K562 (cell line): ENCODE results near the gene CCDC88C. TPM values are rescaled to one million over a fixed set of nuclear protein-coding genes. Genes with fewer than 3 reads are reported as not detected.

ENCODE experiments used
- ATAC-seq: fragments of 200-7000 bp; cut with Tn5 transposase; 3 replicates; pipeline ENCODE4 v1.9.1; 2020; ENCODE audit warnings: moderate library complexity
- BruUV-seq: library from RNA; stranded (reverse); fragments of 400-500 nt; replicated peaks from 2 replicates; lab custom pipeline; 2021; lab: Mats Ljungman, UMichigan
- CTCF ChIA-PET: fragments of 300-600 bp; formaldehyde crosslinking; extraction: SDS; loops from one replicate; lab custom pipeline; 2021; ENCODE audit warnings: low intra/inter-chr PET ratio; lab: Yijun Ruan, JAX
- POLR2A ChIA-PET: fragments of 300-600, 350-650 bp; sonication (Branson Sonifier 250); formaldehyde crosslinking; extraction: SDS; loops from one replicate; lab custom pipeline; 2021; ENCODE audit warnings: antibody characterized with exemption, inconsistent platforms; lab: Yijun Ruan, JAX
- DNase-seq, 4 experiments: peaks; one replicate each; pipeline versions ENCODE4 v3.0.0 to v3.0.0-alpha.2; 2011 to 2018; ENCODE audit warnings: low spot score in 3 of 4, mixed read lengths in 3 of 4; ENCODE audit errors: extremely low read depth in 1 of 4
- FAIRE-seq: peaks from 2 replicates; lab custom pipeline; 2011; peaks lifted over from hg19 to GRCh38; lab: Jason Lieb, UNC
- H2AFZ ChIP-seq: 2 replicates; pipeline ENCODE4 v1.6.0; 2011; ENCODE audit warnings: low read depth, low read length, control low read depth, inconsistent platforms
- H3K27ac ChIP-seq: fragments of 200-600 bp; 3 replicates; pipeline ENCODE4 v1.8.0; 2011; ENCODE audit warnings: low read depth, mild to moderate bottlenecking, control low read depth, inconsistent platforms, low read length, moderate library complexity, mixed read lengths; ENCODE audit errors: extremely low read depth
- H3K27me3 ChIP-seq, 2 experiments: fragments of 300-600 bp in 1 of 2; 2 replicates in 1 of 2; 3 replicates in 1 of 2; pipeline versions ENCODE4 v1.6.0 to v1.8.0; 2011; ENCODE audit warnings: inconsistent platforms in 2 of 2, low read length in 2 of 2, mild to moderate bottlenecking in 1 of 2, mixed read lengths in 1 of 2, moderate library complexity in 1 of 2; ENCODE audit not compliant: control insufficient read depth in 2 of 2, insufficient read depth in 2 of 2
- H3K36me3 ChIP-seq: fragments of 300-600 bp; 3 replicates; pipeline ENCODE4 v1.8.0; 2011; ENCODE audit warnings: mild to moderate bottlenecking, low read length, inconsistent platforms; ENCODE audit not compliant: control insufficient read depth, insufficient read depth
- H3K4me1 ChIP-seq, 2 experiments: fragments of 200-600 bp in 1 of 2; replicated peaks in 1 of 2; 2 replicates in 1 of 2; 3 replicates in 1 of 2; pipeline versions ENCODE4 v1.5.1 to v1.8.0; 2011; ENCODE audit warnings: inconsistent platforms in 2 of 2, low read length in 2 of 2, mild to moderate bottlenecking in 1 of 2, mixed read lengths in 1 of 2, moderate library complexity in 1 of 2; ENCODE audit not compliant: control insufficient read depth in 2 of 2, insufficient read depth in 2 of 2
- H3K4me2 ChIP-seq: 2 replicates; pipeline ENCODE4 v1.6.1; 2011; ENCODE audit warnings: low read length, control low read depth, inconsistent platforms, mixed read lengths; ENCODE audit not compliant: insufficient read depth
- H3K4me3 ChIP-seq: fragments of 200-600 bp; sonication (generic), shearing (Covaris generic); 2 replicates; pipeline ENCODE4 v1.5.1; 2016; ENCODE audit warnings: control low read depth, inconsistent platforms
- H3K79me2 ChIP-seq: fragments of 200-600 bp; 3 replicates; pipeline ENCODE4 v1.8.0; 2011; ENCODE audit warnings: low read length, inconsistent platforms; ENCODE audit not compliant: control insufficient read depth, insufficient read depth
- H3K9ac ChIP-seq, 2 experiments: 2 replicates each; pipeline versions ENCODE4 v1.6.0 to v1.6.1; 2011; ENCODE audit warnings: low read depth in 2 of 2, low read length in 2 of 2, control low read depth in 1 of 2, inconsistent platforms in 1 of 2, mild to moderate bottlenecking in 1 of 2, mixed read lengths in 1 of 2; ENCODE audit not compliant: insufficient read depth in 1 of 2
- H3K9me1 ChIP-seq: one replicate; pipeline ENCODE4 v1.6.0; 2011; ENCODE audit warnings: inconsistent platforms, mild to moderate bottlenecking, low read length, moderate library complexity; ENCODE audit not compliant: control insufficient read depth, insufficient read depth
- H3K9me3 ChIP-seq: replicated peaks from 2 replicates; pipeline ENCODE4 v1.5.1; 2011; ENCODE audit warnings: low read depth, low read length, inconsistent platforms; ENCODE audit not compliant: control insufficient read depth, insufficient read depth
- H4K20me1 ChIP-seq: replicated peaks from 2 replicates; pipeline ENCODE4 v1.6.1; 2011; ENCODE audit warnings: low read length, inconsistent platforms, mixed read lengths; ENCODE audit not compliant: control insufficient read depth, insufficient read depth
- CHAMP1 ChIP-seq: fragments of 450-650 bp; IDR thresholded peaks from 2 replicates; pipeline ENCODE4 v1.6.1; 2016; ENCODE audit warnings: mild to moderate bottlenecking
- FOXK2 ChIP-seq, 2 experiments: fragments of 450-650 bp; IDR thresholded peaks in 1 of 2; conservative IDR thresholded peaks in 1 of 2; 2 replicates each; pipeline ENCODE4 v1.6.1; 2016; ENCODE audit warnings: low read depth in 2 of 2, mild to moderate bottlenecking in 1 of 2
- HDAC2 ChIP-seq: fragments of 450-650 bp; IDR thresholded peaks from 2 replicates; pipeline ENCODE4 v1.6.1; 2016; ENCODE audit warnings: mild to moderate bottlenecking
- HOXB6 ChIP-seq: fragments of 250-450 bp; sonication (Bioruptor Pico); IDR thresholded peaks from 2 replicates; pipeline ENCODE4 v1.5.1; 2022; ENCODE audit warnings: mild to moderate bottlenecking, borderline replicate concordance
- KDM4B ChIP-seq, 2 experiments: fragments of 450-650 bp in 1 of 2; sonication (generic) in 1 of 2; IDR thresholded peaks; 2 replicates each; pipeline ENCODE4 v1.6.1; 2016 to 2017; ENCODE audit warnings: borderline replicate concordance in 2 of 2, antibody characterized with exemption in 1 of 2, low read depth in 1 of 2, mild to moderate bottlenecking in 1 of 2
- NFXL1 ChIP-seq: fragments of 450-650 bp; formaldehyde crosslinking; IDR thresholded peaks from 2 replicates; pipeline ENCODE4 v1.4.0; 2021; ENCODE audit warnings: mild to moderate bottlenecking
- SAFB2 ChIP-seq: fragments of 200-400 bp; formaldehyde crosslinking; IDR thresholded peaks from 2 replicates; pipeline ENCODE4 v1.6.1; 2018; ENCODE audit warnings: borderline replicate concordance, low read length, low read depth, moderate library complexity; ENCODE audit not compliant: severe bottlenecking
- SETDB1 ChIP-seq: IDR thresholded peaks from one replicate; pipeline ENCODE4 v1.6.1; 2012; ENCODE audit warnings: low read length, control low read depth, inconsistent platforms
- SIN3A ChIP-seq, 2 experiments: fragments of 150-350 bp in 1 of 2; IDR thresholded peaks; 2 replicates each; pipeline ENCODE4 v1.6.1; 2011 to 2016; ENCODE audit warnings: borderline replicate concordance in 2 of 2, low read depth in 2 of 2, low read length in 2 of 2, mild to moderate bottlenecking in 2 of 2, moderate library complexity in 2 of 2; ENCODE audit not compliant: control insufficient read depth in 1 of 2
- ZFPM2 ChIP-seq: fragments of 250-450 bp; sonication (Bioruptor Pico); IDR thresholded peaks from 2 replicates; pipeline ENCODE4 v1.5.1; 2022; ENCODE audit warnings: mild to moderate bottlenecking
- ZNF184 ChIP-seq: sonication (generic); formaldehyde crosslinking; IDR thresholded peaks from 2 replicates; pipeline ENCODE4 v1.5.0; 2020; ENCODE audit warnings: missing genetic modification reagents
- ZNF766 ChIP-seq: fragments of 200-800 bp; sonication (Bioruptor generic); conservative IDR thresholded peaks from 2 replicates; pipeline ENCODE4 v1.6.1; 2016; ENCODE audit warnings: missing genetic modification characterization, missing compliant biosample characterization
- WGBS: fragments of 100-300 bp; shearing (Covaris generic); methylation state at CpG from one replicate; pipeline ENCODE4 v1.1.6; 2016; ENCODE audit warnings: low coverage, mixed read lengths; ENCODE audit not compliant: insufficient coverage; ENCODE audit errors: missing lambda C conversion rate; 5-methylcytosine and 5-hydroxymethylcytosine counted together
- in situ Hi-C: fragments of 300-500 bp; cut with MboI; formaldehyde crosslinking; loops from 4 replicates; pipeline ENCODE4 v1.15.0; 2018; ENCODE audit warnings: inconsistent platforms, mixed read lengths
- intact Hi-C: fragments of 100-400 bp; cut with micrococcal nuclease; formaldehyde crosslinking; loops from 2 replicates; pipeline ENCODE4 v1.14.2; 2022
- polyA plus RNA-seq, 8 experiments: library from polyadenylated mRNA; depleted of rRNA in 4 of 8; stranded (reverse) in 5 of 8; unstranded in 3 of 8; fragments of >200 nt; fragmentation: Nextera tagmentation in 2 of 8; fragmentation: Illumina TruSeq in 1 of 8; extraction: Ambion mirVana in 2 of 8; extraction: Trizol in 1 of 8; gene quantifications; 2 replicates each; pipeline versions ENCODE4 v1.2.1 to v1.2.3, GENCODE V29; 2011 to 2014; ENCODE audit warnings: inconsistent platforms in 1 of 8, missing spikeins in 1 of 8
- total RNA-seq, 7 experiments: library from RNA; depleted of rRNA in 6 of 7; stranded (reverse); fragments of >200 nt in 6 of 7; fragmentation: Illumina TruSeq in 2 of 7; extraction: Trizol in 2 of 7; gene quantifications; 2 replicates each; pipeline versions ENCODE4 v1.2.1 to v1.2.3, GENCODE V29; 2011 to 2021; ENCODE audit warnings: low replicate concordance in 1 of 7

Gene CCDC88C
- total and polyA plus RNA-seq, 9 of the 15 experiments (the other 6 are each of a cell fraction or from before 2014, with no cell fraction given), result 0.62 to 22.5 (median 10.7) TPM

GRCh38 chr14:91330096-91330696 is 87.4 kb downstream of the CCDC88C start:
- BruUV-seq, result no TSS peak
- intact Hi-C loops (no loop called here), in situ Hi-C loops (no loop called here)
- POLR2A ChIA-PET, result no interaction called here
- Histone ChIP-seq H3K4me1 (peaks cover 16% of the 10 kb centered on the region in 2 experiments; a peak in 4 of 5 replicates), H3K9me3 (no peaks in the 10 kb centered on the region), H3K79me2 (no peaks in the 10 kb centered on the region), H3K9me1 (no peaks in the 10 kb centered on the region), H3K4me2 (no peak overlapping the region), H3K36me3 (peaks cover 10% of the 10 kb centered on the region; the same call in 1 of the 3 replicates), H3K9ac (peak overlapping the region in 1 of 2 experiments; percentile 17; a peak in 1 of 4 replicates), H3K27ac (no peak overlapping the region), H4K20me1 (no peaks in the 10 kb centered on the region), H3K27me3 (no peaks in the 10 kb centered on the region), H3K4me3 (no peak overlapping the region), H2AFZ (no peak overlapping the region)
- DNase-seq (no peak), FAIRE-seq (no peak), ATAC-seq (no peak)
- no peak for TF ChIP-seq ZNF766 (CRISPR knock-in tag)
- no peak for TF ChIP-seq SETDB1
- no peak for TF ChIP-seq ZFPM2 (CRISPR knock-in tag)
- no peak for TF ChIP-seq KDM4B (IDR thresholded peaks at IDR 0.05; ENCODE audit: borderline replicate concordance in 2 of 2, low read depth in 1 of 2)
- no peak for TF ChIP-seq ZNF184
- no peak for TF ChIP-seq HDAC2
- no peak for TF ChIP-seq CHAMP1
- no peak for TF ChIP-seq NFXL1 (CRISPR knock-in tag)
- no peak for TF ChIP-seq SIN3A (IDR thresholded peaks at IDR 0.05; ENCODE audit: borderline replicate concordance in 2 of 2, control insufficient read depth in 1 of 2, low read depth in 2 of 2, low read length in 2 of 2)
- TF ChIP-seq FOXK2 (conservative IDR thresholded peaks at IDR 0.05 in 1 of 2, IDR thresholded peaks at IDR 0.05 in 1 of 2; ENCODE audit: low read depth in 2 of 2), result no peak
- no peak for TF ChIP-seq SAFB2
- TF ChIP-seq HOXB6 (CRISPR knock-in tag), result no peak
- WGBS, result 93% methylated on average over 7 of the region's 14 CpGs
- CTCF ChIA-PET, result no interaction called here
